Inferior parietal cortex (tissue), 1 donor: ENCODE measurements around the gene DYNC1H1.

Experiments used
- DNase-seq: peaks from one replicate; pipeline ENCODE4 v3.0.0-alpha.2; 2016; ENCODE audit errors: extremely low spot score

Gene DYNC1H1

DNA sequence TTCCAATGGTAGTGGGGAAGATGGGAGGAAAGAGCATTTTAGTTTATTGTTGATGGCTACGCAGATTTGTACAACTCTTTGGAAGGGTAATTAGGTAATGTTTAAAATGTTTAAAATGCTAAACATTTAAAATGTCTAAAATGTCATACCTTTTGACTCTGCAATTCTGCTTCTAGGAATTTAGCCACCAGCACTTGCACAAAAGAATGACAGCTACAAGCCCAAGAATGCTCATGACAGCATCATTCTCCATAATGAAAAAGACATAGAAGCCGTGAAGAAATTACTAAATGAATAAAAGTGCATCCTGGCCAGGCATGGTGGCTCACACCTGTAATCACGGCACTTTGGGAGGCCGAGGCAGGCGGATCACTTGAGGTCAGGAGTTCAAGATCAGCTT, 19.9 kb upstream of the DYNC1H1 start:
- DNase-seq: no peak

DNA sequence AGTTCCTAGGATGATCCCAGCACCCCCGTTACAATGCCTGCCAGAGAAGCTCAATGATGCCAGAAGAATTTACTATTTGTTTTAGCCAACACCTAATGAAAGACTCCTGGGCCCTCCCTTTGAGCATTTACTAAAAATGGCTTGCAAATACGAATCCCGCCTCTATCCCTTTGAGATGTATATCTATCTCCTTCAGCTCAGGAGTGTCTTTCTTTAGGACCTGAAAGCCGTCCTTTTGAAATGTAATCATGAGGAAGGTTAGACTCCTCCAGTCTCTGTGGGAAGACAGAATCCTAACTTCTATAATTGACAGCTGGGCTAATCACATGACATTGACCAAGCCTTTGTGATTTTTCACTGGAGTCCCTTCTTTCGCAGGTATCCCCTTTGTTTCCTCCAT, 19.2 kb upstream of the DYNC1H1 start:
- no peak for DNase-seq

DNA sequence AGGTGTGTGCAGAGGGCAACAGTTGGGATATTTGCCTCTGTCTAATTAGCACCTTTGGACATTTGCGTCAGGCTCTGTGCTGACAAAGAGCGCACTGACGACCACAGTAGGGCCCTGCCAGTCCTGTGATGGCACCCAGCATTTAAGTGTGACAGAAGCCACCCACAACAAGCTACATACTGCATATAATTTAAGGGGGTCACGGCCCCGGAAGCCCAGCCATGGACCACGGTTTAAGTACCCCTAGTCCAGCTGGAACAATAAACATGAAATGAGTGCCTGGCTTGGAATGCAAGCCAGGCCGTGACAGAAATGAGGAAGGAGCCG, 16.8 kb upstream of the DYNC1H1 start:
- DNase-seq: no peak

DNA sequence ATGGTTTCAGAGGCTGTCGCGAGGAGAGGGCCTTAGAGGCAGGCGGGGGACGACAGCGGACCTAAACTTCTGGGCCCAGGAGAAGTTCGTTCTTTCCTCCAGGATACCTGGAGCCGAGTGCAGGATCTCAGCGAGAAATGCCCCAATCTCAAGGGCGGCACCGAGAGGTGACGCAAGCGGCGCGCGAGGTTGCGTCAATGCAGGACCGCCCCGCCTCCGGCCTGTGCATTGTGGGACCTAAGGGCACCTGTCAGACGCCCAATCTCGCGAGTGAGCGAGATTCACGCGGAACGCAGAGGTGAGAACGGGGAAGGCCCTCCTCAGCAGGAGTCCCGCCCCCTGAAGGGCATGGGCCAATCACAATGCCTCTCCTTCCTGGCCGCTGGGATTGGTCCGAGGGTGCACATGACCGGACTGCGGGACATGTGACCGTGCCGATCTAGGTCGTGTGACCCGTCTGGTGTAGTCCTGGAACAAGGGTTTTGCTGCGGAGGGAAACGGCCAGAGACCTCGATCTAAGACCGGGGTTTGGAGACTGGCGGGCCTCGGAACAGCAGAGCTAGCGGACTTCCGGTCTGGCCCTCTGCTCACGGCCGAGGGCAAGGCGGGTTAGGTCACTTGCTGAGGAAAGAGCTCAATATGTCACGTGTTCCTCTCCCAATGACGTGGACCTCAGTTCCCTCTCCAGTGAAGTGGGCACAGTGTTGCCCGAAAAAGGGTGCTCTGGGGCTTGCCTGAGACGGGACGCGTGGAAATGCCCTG, 16.3 kb upstream of the DYNC1H1 start:
- peak; percentile 99 for DNase-seq

DNA sequence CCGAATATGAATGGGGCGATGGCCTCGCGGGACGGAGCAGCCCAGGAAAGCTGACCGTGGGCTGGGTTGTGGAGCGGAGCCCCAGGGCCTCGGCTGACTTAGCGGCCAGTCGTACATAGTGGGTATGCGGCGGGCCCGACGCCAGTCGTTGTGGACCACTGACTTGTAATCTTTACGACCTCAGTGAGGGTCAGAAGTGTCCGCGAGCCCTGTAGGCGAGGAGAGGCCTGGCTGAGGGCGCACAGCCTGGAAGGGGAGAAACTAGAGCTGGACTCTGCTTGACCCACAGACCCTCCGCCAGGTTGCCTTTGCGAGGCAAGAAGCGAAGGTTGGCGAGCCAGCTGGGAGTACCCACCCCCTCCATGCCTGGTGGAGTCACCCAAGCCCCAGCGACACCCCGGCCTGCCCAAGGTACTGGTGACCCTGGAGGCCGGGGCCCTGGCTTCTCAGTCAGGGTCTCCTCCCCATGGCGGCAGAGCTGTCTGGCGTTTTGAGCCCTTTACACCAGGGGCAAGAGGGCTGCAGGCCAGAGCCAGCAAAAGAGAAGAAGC, 15.6 kb upstream of the DYNC1H1 start:
- no peak for DNase-seq

DNA sequence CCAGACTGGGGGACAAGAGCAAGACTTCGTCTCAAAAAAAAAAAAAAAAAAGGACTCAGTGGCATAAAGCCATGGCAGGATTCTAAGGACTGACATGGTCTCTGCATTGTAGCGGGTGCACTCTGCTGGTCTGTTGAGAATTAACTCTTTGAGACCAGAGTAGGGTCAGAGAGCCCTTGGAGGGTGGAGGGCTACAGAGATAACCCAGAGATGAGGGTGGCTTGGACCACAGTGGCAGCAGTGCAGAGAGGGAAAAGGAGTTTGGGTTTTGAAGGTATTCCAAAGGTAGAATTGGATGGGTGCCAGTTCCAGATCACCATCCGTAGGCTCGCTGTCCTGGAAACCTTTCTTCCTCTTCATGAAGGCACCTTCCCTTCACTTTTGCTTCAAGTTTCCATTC, 14.3 kb upstream of the DYNC1H1 start:
- DNase-seq: no peak

DNA sequence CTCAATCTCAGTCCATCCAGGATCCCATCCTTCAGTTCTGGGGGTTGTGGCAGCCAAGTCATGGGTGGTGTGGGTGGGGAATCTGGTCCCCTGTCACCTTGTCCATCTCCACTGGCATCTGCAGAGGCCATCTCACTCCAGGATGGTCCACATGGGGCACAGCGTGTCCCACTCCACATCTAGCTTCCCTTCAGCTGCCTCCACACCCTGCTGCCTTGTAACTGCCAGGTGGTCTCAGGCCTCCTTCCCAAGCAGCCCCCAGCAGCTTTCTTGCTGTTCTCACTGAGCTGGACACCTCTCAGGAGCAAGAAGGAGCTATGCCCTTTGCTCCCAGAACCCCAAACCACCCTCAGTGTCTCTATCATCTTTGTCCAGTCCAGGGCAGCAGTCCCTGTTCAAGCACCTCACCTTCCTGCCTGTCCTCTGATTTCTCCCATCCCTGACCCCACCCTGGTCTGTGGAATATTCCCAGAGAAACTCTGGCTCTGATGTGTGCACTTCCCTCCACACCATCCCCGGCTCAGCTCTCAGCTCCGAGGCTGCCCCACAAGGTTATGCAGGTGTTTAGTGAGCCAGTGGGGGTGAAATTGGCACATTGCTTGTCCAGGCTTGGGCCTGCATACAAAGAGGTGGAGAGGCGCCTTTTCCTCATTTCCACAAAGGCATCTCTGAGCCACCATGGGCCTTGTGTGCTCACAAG, 13.7 kb upstream of the DYNC1H1 start:
- DNase-seq: no peak

DNA sequence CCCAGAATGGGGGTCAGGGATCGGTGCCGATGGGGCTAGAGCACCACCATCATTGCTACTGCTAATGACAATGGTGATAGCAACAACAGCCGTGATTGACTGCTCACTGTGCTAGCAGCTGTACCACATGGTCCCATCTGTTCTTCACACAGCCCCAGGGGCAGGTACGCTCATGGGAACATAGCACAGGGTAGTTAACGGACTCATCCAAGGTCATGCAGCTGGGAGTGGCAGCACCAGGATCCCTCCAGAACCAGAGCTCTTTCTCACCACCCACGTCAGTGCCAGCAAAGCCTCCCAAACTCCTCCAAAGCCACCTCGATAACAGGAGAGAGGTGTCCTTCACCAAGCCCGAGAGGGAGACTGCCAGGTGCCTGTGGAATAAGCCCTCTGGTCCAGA, 11.2 kb upstream of the DYNC1H1 start:
- DNase-seq: no peak

DNA sequence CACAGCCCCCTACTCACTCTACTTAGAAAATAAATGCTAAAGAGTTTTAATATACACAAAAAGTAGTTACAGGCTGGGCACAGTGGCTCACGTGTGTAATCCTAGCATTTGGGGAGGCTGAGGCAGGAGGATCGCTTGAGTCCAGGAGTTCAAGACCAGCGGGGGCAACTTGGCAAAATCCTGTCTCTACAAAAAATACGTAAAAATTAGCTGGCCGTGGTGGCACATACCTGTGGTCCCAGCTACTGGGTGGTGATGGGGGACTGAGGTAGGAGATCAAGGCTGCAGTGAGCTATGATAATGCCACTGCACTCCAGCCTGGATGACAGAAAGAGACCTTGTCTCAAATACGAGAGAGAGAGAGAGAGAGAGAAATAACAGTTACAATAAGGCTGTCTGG, 9.9 kb upstream of the DYNC1H1 start:
- no peak for DNase-seq

DNA sequence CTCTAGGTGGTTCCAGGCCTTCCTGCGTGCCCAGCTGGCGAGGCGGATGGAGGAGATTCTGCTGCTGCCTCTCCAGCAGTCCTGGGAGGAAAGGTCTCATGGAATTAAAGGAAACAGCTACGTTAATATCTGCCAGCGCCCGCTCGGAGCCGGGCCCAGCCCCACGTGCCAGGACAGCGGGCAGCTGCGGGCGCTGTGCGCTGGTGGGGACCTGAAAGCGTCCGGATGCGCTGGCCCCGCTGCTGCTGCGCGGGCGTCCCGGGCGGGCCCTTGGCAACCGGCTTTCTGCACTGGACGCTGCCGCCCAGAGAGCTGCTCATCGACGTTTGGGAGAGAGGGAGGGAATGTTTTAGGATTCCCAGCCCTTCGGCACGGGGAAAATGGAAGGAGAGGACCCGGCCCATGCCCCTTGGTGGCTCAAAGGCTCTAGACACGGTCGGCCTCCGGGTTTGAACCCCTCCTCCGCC, 8.6 kb upstream of the DYNC1H1 start:
- no peak for DNase-seq

DNA sequence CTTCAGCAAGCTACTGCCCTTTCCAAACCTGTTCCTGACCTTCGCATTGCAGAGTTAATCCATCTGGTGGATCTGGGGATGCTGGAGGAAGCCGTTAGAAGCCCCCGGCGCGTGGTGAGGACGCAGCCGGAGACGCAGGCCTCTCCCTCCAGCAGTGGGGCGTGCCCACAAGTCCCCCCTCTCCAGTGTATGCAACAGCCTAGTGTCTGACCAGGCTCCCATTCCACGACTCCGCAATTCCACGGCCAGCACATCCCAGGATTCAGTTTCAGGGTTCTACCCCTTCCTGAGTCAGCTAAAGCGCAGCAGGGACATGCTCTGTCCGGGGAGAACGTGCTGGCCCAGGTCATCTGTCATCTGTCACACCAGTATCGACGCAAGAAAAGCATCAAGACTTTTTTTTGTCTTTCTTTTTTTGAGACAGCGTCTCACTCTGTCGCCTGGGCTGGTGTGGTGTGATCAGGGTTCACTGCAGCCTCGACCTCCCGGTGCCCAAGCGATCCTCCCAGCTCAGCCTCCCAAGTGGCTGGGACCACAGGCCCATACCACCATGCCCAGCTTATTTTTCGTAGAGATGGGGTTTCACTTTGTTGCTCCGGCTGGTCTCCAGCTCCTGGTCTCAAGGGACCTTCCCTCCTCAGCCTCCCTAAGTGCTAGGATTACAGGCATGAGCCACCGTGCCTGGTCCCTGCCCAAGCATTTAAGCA, 8.0 kb upstream of the DYNC1H1 start:
- no peak for DNase-seq

DNA sequence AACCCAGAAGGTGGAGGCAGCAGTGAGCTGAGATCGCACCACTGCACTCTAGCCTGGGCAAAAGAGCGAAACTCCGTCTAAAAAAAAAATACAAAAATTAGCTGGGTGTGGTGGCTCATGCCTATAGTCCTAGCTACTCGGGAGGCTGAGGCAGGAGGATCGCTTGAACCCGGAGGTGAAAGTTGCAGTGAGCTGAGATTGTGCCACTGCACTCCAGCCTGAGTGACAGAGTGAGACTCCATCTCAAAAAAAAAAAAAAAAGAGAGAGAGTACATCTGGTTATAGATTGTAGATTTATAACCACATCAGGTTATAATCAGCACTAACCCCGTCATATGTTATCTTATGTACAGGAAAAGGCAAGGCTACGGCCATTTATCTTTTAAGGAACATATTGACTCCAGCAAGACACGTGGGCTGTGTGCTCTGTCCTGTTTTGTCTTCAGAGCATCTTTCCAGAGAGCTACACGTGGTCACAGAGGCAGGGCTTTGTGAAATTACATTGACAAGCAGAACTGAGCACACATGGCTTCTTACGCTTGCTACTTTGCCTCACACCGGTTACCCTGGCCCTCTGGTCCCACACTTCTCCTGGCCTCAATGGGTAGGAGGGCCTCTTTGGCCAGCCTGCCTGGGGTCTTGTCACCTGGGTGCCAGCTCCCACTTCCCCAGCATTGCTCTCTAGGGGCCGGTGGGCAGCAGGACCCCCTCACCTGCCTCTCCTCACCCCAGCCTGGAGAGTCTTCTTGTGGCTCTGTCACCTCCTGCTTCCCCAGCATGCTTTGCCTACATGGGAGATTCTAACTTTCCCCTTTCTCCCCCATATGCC, 6.8 kb upstream of the DYNC1H1 start:
- DNase-seq: no peak

DNA sequence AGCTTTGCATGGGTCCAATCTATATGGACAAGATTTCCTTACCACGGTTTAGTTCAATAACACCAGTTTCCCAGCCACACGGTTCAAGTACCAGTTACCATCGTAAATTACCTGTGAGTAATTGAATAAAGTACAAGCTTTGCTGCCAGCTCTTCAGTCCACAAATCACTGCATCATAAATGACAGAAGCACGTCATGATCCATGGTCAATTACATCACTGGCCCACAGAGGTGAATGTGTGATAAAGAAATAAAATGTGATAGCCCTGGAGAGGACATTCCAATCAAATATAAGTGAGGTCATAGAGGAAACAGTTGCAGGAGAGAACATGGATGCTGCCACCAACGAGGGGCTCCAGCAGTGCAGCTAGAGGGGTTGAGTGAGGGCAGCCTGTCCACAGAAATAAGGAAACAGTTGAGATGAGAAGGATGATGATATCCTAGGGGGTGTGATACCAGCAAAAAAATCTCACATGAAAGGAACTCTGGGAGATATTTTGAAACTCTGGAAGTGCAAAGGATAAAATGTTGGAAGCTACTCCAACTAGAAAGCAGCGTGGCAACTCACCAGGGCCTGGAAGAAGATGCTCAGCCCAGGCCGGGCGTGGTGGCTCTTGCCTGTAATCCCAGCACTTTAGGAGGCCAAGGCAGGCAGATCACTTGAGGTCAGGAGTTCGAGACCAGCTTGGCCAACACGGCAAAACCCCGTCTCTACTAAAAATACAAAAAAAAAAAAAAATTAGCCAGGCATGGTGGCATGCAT, 5.8 kb upstream of the DYNC1H1 start:
- DNase-seq: no peak

DNA sequence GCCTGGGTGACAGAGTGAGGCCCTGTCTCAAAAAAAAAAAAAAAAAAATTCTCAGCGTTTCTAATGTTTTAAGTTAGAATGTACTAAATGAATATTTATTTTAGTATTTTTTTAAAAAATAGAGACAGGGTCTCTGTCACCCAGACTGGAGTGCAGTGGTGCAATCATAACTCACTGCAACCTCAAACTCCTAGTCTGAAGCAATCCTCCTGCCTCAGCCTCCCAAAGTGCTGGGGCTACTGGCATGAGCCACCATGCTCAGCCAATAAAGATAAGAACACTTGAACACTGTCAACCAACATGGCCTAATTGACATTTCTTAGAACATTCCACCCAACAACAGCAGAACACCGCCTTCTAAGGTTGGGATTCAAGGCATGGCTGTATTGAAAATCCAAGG, 5.1 kb upstream of the DYNC1H1 start:
- DNase-seq: no peak

DNA sequence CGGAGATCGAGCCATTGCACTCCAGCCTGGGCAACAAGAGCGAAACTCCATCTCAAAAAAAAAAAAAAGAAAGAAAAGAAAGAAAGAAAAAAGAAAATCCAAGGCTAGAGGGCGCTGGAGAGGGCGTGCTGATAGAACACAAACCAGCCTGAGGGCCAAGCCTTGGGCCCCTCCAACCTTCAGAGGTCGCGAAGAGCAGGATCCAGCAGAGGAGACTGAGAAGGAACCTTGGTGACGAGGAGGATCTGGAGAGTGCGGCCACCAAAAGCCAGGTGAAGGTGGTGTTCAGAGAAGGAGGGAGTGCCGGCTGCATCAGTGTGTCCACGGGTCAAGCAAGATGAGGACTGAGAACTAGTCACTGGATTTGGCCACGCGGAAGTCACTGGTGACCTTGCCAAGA, 4.1 kb upstream of the DYNC1H1 start:
- no peak for DNase-seq

DNA sequence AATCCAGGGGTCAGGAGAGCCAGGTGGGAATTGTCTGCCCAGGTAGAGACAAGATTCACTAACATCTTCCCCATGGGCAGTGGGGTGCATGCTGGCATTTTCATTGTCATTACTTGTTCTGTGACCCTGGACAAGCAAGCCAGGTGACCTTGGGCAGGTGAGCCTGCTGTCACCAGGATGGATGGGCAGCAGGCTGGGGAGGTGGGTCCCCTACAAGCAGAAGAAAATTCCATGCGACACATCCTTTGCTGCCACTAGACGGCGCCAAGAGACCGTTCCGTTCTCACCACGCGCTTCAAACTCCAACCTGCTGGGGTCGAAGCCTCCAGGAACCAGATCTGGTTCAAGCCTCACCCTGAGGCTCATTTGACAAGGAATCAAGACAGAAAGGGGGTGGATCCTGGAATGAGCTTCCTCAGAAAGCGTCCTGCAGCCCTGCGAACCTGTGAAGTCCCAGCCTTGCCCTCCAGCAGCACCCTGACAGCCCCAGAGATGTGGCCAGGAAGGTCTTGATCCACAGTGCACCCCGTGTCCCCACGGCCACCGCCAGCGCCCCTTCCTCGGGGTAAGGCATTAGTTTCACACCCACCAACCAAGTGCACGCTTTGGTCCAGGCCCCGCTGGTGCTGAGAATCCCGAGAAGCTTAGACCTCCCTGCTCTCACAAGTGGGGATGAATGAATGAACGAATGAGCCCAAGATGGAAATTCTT, 3.2 kb upstream of the DYNC1H1 start:
- DNase-seq: peak; percentile 78

DNA sequence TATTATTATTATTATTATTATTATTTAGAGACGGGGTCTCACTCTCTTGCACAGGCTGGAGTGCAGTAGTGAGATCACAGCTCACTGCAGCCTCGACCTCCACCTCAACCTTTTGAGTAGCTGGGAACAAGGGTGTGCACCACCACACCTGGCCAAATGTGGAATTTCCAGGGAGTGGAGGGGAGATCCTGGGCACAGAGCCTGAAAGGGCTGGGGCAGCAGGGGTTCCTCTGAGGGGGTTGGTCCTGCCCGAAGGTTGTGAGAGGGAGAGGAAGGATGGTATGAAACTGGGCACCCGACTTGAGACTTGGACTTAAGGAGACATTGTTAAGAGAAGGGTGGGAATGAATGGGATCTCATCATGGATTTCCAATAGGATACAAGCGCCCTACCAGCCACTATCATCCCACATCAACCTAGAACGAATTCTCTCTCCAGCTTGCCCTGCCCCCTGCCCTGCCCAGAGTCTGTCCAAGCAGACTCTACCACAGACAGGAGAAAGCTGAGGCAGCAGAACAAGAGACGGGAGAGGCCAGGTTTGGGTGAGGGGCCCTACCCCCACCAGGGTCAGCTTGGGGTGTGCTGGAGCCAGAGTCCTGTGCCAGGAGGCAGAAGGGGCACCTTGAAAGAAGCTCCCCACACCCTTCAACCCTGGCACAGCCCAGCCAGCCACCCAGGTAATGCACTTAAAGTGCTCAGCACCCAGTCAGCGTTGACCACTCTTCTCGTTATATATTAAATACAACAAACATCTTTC, 2.4 kb upstream of the DYNC1H1 start:
- no peak for DNase-seq

DNA sequence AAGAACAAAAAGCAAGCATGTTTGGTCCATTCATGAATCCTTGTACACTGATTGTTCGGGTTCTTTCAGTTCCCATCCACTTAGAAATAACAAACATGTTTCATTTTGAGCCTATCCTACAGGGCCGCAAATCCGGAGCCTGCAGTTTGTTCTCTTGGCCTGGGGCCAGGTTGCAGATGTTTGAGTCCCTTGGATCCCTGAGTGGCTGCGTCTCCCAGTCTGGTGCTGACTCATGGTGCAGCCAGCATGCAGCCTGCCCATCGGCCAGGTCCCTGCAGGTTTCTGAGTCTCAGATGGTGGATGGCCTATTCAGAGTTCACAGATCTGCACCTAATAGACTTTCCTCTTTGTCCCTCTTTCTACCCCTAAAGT, 1.9 kb upstream of the DYNC1H1 start:
- DNase-seq: peak; percentile 70

DNA sequence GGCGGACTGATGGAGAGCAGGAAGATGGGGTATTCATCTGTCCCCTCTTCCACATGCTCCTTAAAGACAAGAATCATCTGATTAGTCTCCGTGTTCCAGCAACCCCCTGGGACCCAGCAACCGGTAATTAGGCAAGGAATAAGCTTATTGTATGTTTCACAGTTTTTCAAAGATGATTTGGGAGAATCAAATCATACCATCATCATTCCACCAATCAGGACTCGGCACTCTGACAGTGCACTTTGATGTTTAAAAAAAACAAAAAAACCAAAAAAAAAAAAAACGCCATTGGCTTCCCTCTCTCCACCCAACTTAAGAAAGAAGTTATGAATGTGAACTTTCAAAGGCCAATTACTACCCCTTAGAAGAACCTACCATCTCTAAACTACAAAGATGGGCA, 1.3 kb upstream of the DYNC1H1 start:
- no peak for DNase-seq
